DOHH2 (cell line): Measurements from ENCODE around the gene INSYN2B.

Source experiments
- CTCF ChIP-seq: fragments of 200-600 bp; sonication (generic); IDR thresholded peaks from one replicate; pipeline ENCODE4 v1.5.1; 2014; ENCODE audit warnings: antibody characterized with exemption, mild to moderate bottlenecking, low read depth, low read length; ENCODE audit not compliant: poor library complexity, severe bottlenecking
- EZH2phosphoT487 ChIP-seq: fragments of 200-600 bp; sonication (generic); IDR thresholded peaks from 2 replicates; pipeline ENCODE4 v1.6.1; 2017; ENCODE audit warnings: borderline replicate concordance, mild to moderate bottlenecking, antibody characterized with exemption, low read length, moderate library complexity, mixed read lengths

- TF ChIP-seq CTCF (no peak), EZH2phosphoT487 (no peak)
These were observed 19.9 kb upstream of the INSYN2B start for GRCh38 chr5:170000155-170000554.
